K562 (cell line): ENCODE results near the gene CDCA4. TPM values are rescaled to one million over a fixed set of nuclear protein-coding genes. Genes with fewer than 3 reads are reported as not detected.

ENCODE experiments used
- CHD7 ChIP-seq: fragments of 200-600 bp; sonication (generic); IDR thresholded peaks from one replicate; pipeline ENCODE4 v1.6.1; 2012; ENCODE audit warnings: mild to moderate bottlenecking, low read depth, low read length, inconsistent platforms
- DEAF1 ChIP-seq: fragments of 450-650 bp; formaldehyde crosslinking; IDR thresholded peaks from 2 replicates; pipeline ENCODE4 v1.4.0; 2020; ENCODE audit warnings: mild to moderate bottlenecking, moderate library complexity
- FOXA3 ChIP-seq, 2 experiments: fragments of 450-650 bp in 1 of 2; sonication (generic) in 1 of 2; formaldehyde crosslinking; IDR thresholded peaks in 1 of 2; conservative IDR thresholded peaks in 1 of 2; 2 replicates each; pipeline versions ENCODE4 v1.4.0 to v1.8.0; 2020 to 2022; ENCODE audit warnings: mild to moderate bottlenecking in 2 of 2, missing genetic modification reagents in 1 of 2
- PML ChIP-seq: IDR thresholded peaks from 2 replicates; pipeline ENCODE4 v1.6.1; 2012; ENCODE audit warnings: low read length, inconsistent platforms
- RERE ChIP-seq: sonication (generic); formaldehyde crosslinking; IDR thresholded peaks from 2 replicates; pipeline ENCODE4 v1.8.0; 2023; ENCODE audit warnings: missing genetic modification reagents, mild to moderate bottlenecking, borderline replicate concordance
- WHSC1 ChIP-seq: IDR thresholded peaks from one replicate; pipeline ENCODE4 v1.6.1; 2012; ENCODE audit warnings: low read length, control low read depth, inconsistent platforms
- ZNF232 ChIP-seq: sonication (generic); formaldehyde crosslinking; IDR thresholded peaks from 2 replicates; pipeline ENCODE4 v1.8.0; 2022; ENCODE audit warnings: mild to moderate bottlenecking, missing genetic modification reagents
- polyA plus RNA-seq, 8 experiments: library from polyadenylated mRNA; depleted of rRNA in 4 of 8; stranded (reverse) in 5 of 8; unstranded in 3 of 8; fragments of >200 nt; fragmentation: Nextera tagmentation in 2 of 8; fragmentation: Illumina TruSeq in 1 of 8; extraction: Ambion mirVana in 2 of 8; extraction: Trizol in 1 of 8; gene quantifications; 2 replicates each; pipeline versions ENCODE4 v1.2.1 to v1.2.3, GENCODE V29; 2011 to 2014; ENCODE audit warnings: inconsistent platforms in 1 of 8, missing spikeins in 1 of 8
- total RNA-seq, 7 experiments: library from RNA; depleted of rRNA in 6 of 7; stranded (reverse); fragments of >200 nt in 6 of 7; fragmentation: Illumina TruSeq in 2 of 7; extraction: Trizol in 2 of 7; gene quantifications; 2 replicates each; pipeline versions ENCODE4 v1.2.1 to v1.2.3, GENCODE V29; 2011 to 2021; ENCODE audit warnings: low replicate concordance in 1 of 7

The CDCA4 gene
- total and polyA plus RNA-seq, 9 of the 15 experiments (the other 6 are each of a cell fraction or from before 2014, with no cell fraction given): 6.6 to 44.2 (median 23.0) TPM

GRCh38 chr14:105020815-105021655 lies at the start of gene CDCA4 (continued):
- TF ChIP-seq CHD7 (no peak), PML (0 out of 2 replicates have a peak, but pooled peaks have one; percentile 23), ZNF232 (CRISPR knock-in tag) (no peak), WHSC1 (no peak), DEAF1 (CRISPR knock-in tag) (no peak), RERE (no peak), FOXA3 (CRISPR knock-in tag; conservative IDR thresholded peaks at IDR 0.05 in 1 of 2, IDR thresholded peaks at IDR 0.05 in 1 of 2) (no peak)
